Measurements from ENCODE around the gene ZNF275. TPM values are rescaled to one million over a fixed set of nuclear protein-coding genes. Genes with fewer than 3 reads are reported as not detected.

Gene ZNF275
- total RNA-seq, 3 donors from 2014 or later (not counting 1 experiment from before 2014, with no cell fraction given), result 9.1 to 17.4 (median 17.3) TPM

DNA sequence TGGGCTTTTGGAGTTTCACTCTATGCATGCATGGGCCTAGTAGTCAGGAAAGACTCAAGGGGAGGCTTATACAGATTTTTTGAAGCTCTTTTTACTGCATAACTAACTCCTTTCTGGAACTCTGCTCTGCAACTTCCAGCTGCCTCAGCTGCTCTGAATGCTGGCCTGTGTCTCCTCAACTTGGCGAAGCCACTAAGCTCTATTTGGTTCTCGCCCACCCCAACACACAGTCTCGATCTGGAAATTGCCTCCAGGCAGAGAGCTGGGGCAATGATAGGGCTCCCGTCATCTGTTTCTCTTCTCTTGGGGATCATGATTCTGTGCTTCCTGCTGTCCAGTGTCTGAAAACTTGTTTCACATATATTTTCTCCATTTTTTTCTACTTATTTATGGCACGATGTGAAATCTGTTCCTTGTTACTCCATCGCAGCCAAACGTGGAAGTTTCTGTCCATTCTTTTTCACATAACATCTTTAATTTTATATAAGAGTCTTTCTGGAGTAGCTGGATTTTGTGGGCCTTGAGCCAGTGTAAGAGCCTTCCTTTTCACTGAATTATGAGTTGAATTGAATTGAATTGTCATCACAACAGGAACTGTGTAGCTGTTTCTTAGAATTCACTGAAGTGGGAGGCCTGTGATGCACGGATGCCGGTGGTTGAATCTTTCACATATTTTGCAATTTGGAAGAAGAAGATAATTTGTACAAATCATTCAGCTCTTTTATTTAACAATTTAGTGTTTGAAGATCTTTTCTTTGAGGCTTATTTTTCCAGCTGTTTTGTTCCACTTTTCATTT lies 9.0 kb downstream of the ZNF275 start:
- intact Hi-C loops (cut with micrococcal nuclease), result no loop called here
- Mint-ChIP-seq H3K27ac (no peak overlapping the region), H3K4me3 (no peak overlapping the region), H3K9me3 (no peaks in the 10 kb centered on the region), H3K4me1 (peaks cover 5 to 44% of the 10 kb centered on the region in 2 donors), H3K27me3 (ENCODE audit: low read depth in 2 of 2) (no peaks in the 10 kb centered on the region), H3K36me3 (no peaks in the 10 kb centered on the region)
- ATAC-seq (no peak), DNase-seq (no peak)
- H3K4me3 ChIP-seq (ENCODE audit: low read length), result no peak overlapping the region
- H3K27ac ChIP-seq (ENCODE audit: low read length), result no peak overlapping the region
- H3K9me3 ChIP-seq (ENCODE audit: control insufficient read depth, insufficient read depth, low read length), result no peaks in the 10 kb centered on the region
- TF ChIP-seq, protein P1, sequence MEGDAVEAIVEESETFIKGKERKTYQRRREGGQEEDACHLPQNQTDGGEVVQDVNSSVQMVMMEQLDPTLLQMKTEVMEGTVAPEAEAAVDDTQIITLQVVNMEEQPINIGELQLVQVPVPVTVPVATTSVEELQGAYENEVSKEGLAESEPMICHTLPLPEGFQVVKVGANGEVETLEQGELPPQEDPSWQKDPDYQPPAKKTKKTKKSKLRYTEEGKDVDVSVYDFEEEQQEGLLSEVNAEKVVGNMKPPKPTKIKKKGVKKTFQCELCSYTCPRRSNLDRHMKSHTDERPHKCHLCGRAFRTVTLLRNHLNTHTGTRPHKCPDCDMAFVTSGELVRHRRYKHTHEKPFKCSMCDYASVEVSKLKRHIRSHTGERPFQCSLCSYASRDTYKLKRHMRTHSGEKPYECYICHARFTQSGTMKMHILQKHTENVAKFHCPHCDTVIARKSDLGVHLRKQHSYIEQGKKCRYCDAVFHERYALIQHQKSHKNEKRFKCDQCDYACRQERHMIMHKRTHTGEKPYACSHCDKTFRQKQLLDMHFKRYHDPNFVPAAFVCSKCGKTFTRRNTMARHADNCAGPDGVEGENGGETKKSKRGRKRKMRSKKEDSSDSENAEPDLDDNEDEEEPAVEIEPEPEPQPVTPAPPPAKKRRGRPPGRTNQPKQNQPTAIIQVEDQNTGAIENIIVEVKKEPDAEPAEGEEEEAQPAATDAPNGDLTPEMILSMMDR (IDR thresholded peaks at IDR 0.05), result no peak
- no peaks in the 10 kb centered on the region for H3K4me1 ChIP-seq (ENCODE audit: control insufficient read depth, insufficient read depth, low read length)
- H3K36me3 ChIP-seq (ENCODE audit: control insufficient read depth, insufficient read depth, low read length), result peaks cover 28% of the 10 kb centered on the region
- 94% methylated on average over 4 of the region's 9 CpGs for WGBS (ENCODE audit: insufficient coverage)
- no peaks in the 10 kb centered on the region for H3K27me3 ChIP-seq (ENCODE audit: control insufficient read depth, insufficient read depth, low read length)

DNA sequence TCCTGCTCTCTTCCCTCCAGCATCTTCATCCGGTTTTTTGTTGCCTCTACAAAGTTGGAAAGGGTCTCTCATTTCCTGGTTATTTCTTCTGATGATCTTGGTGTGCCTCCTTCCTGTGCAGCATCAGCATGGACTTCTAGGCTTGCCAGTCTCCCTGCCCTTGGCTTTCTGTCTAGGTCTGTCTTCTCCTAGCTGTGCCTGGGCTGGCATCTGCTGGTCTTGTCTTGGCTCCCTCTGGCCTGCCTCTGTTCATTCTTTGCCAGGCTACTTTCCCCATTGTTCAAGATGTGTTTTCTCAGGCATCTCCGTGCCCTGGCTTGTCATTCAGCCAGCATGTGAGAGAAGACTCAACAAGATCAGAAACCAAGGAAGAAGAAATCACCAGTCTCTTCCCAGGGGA lies 9.7 kb downstream of the ZNF275 start:
- peaks cover 26% of the 10 kb centered on the region for H3K36me3 ChIP-seq (ENCODE audit: control insufficient read depth, insufficient read depth, low read length)

GRCh38 chrX:153347530-153347929 lies 13.6 kb downstream of the ZNF275 start:
- H3K27ac Mint-ChIP-seq, result no peak overlapping the region
- no peaks in the 10 kb centered on the region for H3K36me3 Mint-ChIP-seq

More for the DNA sequence above, 9.7 kb downstream of the ZNF275 start:
- no peak overlapping the region for H3K4me3 Mint-ChIP-seq
- Histone ChIP-seq H3K4me3 (ENCODE audit: low read length) (no peak overlapping the region), H3K4me1 (ENCODE audit: control insufficient read depth, insufficient read depth, low read length) (no peaks in the 10 kb centered on the region), H3K27me3 (ENCODE audit: control insufficient read depth, insufficient read depth, low read length) (no peaks in the 10 kb centered on the region), H3K27ac (ENCODE audit: low read length) (no peak overlapping the region), H3K9me3 (ENCODE audit: control insufficient read depth, insufficient read depth, low read length) (no peaks in the 10 kb centered on the region)
- intact Hi-C loops (cut with micrococcal nuclease), result no loop called here
- H3K9me3 Mint-ChIP-seq, result no peaks in the 10 kb centered on the region
- peaks cover 5 to 39% of the 10 kb centered on the region in 2 donors for H3K4me1 Mint-ChIP-seq
- 86% methylated on average over 2 of the region's 2 CpGs for WGBS (ENCODE audit: insufficient coverage)
- ATAC-seq (no peak), DNase-seq (no peak)
- H3K27ac Mint-ChIP-seq, result no peak overlapping the region
- H3K27me3 Mint-ChIP-seq (ENCODE audit: low read depth in 2 of 2), result no peaks in the 10 kb centered on the region
- TF ChIP-seq, protein P1 (IDR thresholded peaks at IDR 0.05), result no peak
- no peaks in the 10 kb centered on the region for H3K36me3 Mint-ChIP-seq

More at GRCh38 chrX:153347530-153347929, 13.6 kb downstream of the ZNF275 start:
- WGBS (ENCODE audit: insufficient coverage), result 98% methylated on average over 38 of the region's 38 CpGs
- no peak overlapping the region for H3K4me3 ChIP-seq (ENCODE audit: low read length)
- no peaks in the 10 kb centered on the region for H3K9me3 Mint-ChIP-seq
- TF ChIP-seq, protein P1 (IDR thresholded peaks at IDR 0.05), result no peak
- H3K27ac ChIP-seq (ENCODE audit: low read length), result no peak overlapping the region
- intact Hi-C loops (cut with micrococcal nuclease), result no loop called here
- H3K36me3 ChIP-seq (ENCODE audit: control insufficient read depth, insufficient read depth, low read length), result peaks cover 26% of the 10 kb centered on the region
- H3K4me1 Mint-ChIP-seq, result peaks cover 5 to 18% of the 10 kb centered on the region in 2 donors
- DNase-seq, result no peak
- no peaks in the 10 kb centered on the region for H3K27me3 ChIP-seq (ENCODE audit: control insufficient read depth, insufficient read depth, low read length)
- H3K9me3 ChIP-seq (ENCODE audit: control insufficient read depth, insufficient read depth, low read length), result no peaks in the 10 kb centered on the region
- no peak overlapping the region for H3K4me3 Mint-ChIP-seq
- ATAC-seq, result no peak
- H3K27me3 Mint-ChIP-seq (ENCODE audit: low read depth in 2 of 2), result no peaks in the 10 kb centered on the region
- H3K4me1 ChIP-seq (ENCODE audit: control insufficient read depth, insufficient read depth, low read length), result no peaks in the 10 kb centered on the region
